SIG-M5 treated with dmso at 0.1 percent for 504 hours (cell line): ENCODE measurements around the gene CCT6A.
"Not testable (repeated sequence)": the region's sequence is repeated elsewhere in the genome, so short reads cannot be mapped to it uniquely, and the experiment has no call there.

Source experiments
- DNase-seq: peaks from one replicate; lab custom pipeline; 2025; ENCODE audit not compliant: unreplicated experiment; lab: John Stamatoyannopoulos, UW

Gene CCT6A

DNA sequence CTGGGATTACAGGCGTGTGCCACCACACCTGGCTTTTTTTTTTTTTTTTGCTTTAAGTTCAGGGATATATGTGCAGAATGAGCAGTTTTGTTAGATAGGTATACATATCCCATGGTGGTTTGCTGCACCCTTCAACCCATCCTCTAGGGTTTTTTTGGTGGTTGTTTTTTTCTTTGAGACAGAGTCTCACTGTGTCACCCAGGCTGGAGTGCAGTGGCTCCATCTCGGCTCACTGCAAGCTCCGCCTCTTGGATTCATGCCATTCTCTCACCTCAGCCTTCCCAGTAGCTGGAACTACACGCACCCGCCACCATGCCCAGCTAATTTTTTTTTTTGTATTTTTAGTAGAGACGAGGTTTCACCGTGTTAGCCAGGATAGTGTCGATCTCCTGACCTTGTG is 2.8 kb upstream of the CCT6A start:
- not testable (repeated sequence) for DNase-seq

DNA sequence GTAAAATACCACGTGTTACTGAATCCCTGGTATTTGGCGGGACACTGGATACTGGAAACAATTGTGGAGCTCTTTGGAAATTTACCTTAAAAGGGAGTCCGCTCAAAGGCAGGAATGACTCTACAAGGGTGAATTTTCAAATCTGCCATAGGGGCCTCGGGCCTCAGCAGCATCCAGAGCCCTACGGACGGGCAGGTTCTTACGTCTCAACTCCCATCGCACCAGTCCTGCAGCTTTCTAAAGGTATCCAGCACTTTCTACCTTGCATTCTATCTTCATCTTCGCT is 569 bp upstream of the CCT6A start:
- DNase-seq = no peak

DNA sequence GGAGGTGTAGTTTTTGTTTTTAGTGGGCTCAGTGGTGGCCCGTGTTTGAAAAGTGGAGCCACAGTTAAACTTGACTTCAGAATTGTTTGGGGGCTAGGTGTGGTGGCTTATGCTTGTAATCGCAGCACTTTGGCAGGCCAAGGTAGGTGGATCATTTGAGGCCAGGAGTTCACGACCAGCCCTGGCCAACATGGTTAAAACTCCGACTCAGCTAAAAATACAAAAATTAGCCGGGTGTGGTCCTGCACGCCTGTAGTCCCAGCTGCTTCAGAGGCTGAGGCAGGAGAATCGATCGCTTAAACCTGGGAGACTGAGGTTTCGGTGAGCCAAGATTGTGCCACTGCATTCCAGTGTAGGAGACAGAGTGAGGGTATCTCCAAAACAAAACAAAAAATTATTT is 1.8 kb downstream of the CCT6A start:
- no peak for DNase-seq

DNA sequence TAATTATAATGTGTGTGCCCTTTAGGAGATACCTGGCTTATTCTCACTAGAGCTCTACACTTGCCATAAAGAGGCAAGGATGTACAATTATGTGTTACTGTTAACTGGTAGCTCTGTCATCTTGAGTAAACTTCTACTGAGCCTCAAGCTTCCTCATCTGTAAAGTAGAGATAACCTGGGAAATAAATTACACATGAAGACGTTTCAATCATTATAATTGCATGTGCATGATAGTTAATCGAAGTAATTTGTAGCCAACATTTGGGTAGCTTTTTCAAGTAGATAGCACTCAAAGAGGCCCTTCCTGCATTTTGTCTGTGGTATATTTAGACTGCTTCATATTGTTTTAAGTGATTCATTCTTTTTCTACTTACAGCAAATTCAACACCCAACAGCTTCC is 2.4 kb downstream of the CCT6A start:
- no peak for DNase-seq

DNA sequence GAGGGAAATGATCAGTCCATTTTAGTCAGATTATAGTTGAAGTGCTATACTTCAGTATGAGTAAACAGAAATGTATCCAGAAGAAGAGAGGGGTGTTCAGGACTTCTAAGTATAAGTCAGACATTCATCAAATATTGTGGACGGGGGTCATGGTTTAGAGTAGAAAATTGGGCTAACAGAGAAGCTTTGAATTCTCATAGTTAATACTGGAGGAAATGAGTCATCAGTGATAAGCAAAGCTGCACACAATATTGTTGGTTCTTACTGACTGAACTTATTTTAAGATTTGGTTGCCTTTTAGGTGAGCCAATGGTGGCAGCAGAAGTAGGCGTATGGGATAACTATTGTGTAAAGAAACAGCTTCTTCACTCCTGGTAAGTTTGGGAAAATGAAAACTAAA is 10.8 kb downstream of the CCT6A start:
- no peak for DNase-seq

DNA sequence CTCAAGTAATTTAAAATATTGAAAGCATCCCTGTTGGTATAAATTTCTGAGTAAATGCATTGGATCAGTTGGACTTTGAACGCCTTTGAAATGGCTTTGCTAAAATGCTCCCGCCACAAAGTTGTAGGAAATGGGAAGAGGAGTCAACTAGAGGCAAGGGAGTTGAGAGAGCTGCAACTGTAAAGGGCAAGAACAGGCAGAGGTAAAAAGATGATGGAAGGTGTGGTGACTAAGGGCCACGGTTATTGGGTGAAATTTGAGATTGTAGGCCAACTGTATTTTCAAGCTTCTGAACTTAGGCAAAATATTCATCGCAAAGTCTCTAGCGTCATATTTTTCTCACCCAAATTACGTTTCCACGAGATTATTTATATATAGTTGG is 11.9 kb downstream of the CCT6A start:
- no peak for DNase-seq

DNA sequence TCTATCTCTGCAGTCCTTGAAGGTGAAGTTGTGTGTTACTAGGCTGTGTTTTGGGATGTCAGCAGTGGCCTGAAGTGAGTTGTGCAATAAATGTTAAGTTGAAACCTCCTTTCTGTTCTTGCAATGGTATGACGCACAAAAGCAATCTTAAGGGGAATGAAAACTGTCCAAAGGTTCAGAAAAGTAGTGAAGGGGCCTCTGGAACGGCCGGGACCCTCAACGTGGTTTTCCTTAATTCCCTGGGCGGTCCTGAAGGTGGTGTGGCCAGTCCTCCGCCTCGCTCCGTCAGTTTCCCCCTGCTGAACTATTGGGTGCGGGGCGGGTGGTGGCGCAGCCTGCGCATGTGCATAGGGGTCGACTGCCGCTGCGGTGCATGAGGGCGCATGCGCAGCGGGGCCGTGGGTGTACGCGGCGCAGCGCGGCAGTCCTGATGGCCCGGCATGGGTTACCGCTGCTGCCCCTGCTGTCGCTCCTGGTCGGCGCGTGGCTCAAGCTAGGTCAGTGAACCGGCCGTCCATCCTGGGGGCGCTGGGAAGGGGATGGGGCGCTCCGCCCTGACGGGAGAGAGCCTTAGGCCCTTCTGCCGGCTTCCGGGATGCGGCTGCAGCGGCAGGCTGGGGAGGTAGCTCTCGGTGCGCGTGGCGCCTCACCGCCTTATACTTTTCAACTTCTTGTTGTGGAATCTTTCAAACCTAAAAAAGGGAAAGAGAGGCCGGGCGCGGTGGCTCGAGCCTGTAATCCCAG is 12.5 kb downstream of the CCT6A start, which contains the start of gene SUMF2:
TSS of gene SUMF2 (plus strand) at position 405 of the 744 bp plus-strand sequence. CDS start at position 431, 26 bp downstream.
- DNase-seq = peak; percentile 91

DNA sequence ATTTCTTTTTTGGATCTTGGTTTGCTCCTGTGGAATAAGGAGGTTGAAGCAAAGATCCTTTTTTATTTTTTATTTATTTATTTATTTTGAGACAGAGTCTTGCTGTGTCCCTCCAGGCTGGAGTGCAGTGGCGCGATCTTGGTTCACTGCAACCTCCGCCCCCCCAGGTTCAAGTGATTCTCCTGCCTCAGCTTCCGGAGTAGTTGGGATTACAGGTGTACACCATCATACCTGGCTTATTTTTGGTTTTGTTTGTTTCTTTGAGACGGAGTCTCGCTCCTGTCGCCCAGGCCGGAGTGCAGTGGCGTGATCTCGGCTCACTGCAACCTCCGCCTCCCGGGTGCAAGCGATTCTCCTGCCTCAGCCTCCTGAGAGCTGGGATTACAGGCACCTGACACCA is 14.8 kb downstream of the CCT6A start:
- DNase-seq = not testable (repeated sequence)

DNA sequence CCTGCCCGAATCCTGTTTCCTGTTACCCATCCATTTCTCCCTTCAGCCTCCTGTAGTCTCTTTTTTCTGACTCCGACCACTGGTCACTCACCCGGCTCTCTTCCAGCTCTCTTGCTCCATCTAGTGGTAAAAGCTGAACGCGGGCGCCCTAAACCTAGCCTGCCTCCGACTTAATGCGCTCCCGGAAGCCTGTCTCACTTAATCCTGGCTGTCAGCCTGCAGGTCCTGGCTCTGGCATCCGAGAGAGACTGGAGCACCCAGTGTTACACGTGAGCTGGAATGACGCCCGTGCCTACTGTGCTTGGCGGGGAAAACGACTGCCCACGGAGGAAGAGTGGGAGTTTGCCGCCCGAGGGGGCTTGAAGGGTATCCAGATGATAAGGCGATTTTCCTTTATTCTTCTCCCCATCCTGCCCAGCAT is 22.8 kb downstream of the CCT6A start:
- DNase-seq = peak; percentile 79

DNA sequence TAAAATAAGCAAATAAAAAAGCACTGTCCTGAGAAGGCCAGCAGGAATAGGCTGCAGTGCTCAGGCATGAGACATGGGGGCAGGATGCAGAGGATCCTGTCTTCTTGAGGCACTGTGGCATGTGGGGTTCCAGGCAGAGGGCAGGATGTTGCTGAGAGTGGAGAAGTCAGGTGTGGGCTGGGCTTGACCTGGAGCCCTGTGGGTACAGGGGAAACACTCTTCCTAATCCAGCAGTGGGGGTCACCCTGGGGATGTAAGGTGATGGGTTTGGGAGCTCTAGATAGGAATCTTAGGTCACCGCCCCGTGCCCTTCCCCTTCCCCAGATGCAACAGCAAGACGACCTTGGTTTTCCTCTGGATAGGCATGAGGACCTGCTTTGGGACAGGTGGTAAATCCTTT is 26.1 kb downstream of the CCT6A start:
- DNase-seq = no peak

DNA sequence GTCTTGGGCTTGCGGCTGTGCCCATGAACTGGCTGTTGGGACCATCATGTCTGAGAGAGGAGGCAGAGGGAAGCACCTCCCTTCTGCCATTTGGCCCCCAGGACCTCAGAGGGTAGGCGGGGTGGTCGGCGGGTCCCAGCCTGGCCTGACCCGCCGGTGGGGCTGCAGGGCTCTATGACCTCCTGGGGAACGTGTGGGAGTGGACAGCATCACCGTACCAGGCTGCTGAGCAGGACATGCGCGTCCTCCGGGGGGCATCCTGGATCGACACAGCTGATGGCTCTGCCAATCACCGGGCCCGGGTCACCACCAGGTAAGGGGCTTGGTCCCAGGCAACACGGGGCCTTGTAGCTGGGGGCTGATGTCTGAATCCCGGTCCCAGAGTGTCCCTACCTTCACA is 26.6 kb downstream of the CCT6A start:
- no peak for DNase-seq

DNA sequence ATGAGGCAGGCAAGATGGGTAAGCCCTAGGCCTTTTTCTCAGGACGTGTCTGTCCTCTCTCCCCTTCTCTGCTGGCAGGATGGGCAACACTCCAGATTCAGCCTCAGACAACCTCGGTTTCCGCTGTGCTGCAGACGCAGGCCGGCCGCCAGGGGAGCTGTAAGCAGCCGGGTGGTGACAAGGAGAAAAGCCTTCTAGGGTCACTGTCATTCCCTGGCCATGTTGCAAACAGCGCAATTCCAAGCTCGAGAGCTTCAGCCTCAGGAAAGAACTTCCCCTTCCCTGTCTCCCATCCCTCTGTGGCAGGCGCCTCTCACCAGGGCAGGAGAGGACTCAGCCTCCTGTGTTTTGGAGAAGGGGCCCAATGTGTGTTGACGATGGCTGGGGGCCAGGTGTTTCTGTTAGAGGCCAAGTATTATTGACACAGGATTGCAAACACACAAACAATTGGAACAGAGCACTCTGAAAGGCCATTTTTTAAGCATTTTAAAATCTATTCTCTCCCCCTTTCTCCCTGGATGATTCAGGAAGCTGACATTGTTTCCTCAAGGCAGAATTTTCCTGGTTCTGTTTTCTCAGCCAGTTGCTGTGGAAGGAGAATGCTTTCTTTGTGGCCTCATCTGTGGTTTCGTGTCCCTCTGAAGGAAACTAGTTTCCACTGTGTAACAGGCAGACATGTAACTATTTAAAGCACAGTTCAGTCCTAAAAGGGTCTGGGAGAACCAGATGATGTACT is 28.1 kb downstream of the CCT6A start:
- DNase-seq = no peak

DNA sequence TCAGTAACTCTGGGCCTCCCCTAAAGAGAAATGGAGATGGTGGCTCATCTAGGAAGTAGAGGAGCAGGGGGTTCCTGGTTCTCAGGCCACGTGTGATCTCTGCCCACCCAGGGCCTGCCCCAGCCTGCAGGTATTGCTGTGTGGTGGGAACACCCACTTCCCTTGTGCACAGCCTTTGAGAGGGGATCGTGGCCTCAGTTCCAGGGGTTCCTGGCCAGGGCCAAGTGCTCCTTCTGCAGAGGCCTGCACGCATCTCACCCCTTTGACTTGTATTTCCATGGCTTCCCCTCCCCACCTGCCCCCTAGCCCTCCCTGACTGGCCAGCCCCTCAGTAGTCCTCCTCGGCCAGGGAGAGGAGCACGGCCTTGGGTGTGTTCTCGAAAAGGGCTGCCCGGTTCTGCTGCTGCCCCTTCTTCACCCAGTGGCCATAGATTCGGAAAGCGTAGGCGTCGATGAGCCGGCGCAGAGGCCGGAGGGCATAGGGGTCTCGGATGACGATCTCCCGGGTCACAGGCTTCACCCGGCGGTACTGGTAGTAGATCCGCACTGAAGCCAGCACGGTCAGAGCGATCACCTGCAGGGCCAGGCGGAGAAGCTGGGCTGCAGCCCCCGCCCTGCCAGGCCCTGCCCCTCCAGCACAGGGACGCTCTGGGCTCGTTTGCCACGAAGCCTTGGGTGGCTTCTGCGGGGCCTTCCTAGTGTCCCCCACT is 29.3 kb downstream of the CCT6A start:
- DNase-seq = not testable (repeated sequence)

DNA sequence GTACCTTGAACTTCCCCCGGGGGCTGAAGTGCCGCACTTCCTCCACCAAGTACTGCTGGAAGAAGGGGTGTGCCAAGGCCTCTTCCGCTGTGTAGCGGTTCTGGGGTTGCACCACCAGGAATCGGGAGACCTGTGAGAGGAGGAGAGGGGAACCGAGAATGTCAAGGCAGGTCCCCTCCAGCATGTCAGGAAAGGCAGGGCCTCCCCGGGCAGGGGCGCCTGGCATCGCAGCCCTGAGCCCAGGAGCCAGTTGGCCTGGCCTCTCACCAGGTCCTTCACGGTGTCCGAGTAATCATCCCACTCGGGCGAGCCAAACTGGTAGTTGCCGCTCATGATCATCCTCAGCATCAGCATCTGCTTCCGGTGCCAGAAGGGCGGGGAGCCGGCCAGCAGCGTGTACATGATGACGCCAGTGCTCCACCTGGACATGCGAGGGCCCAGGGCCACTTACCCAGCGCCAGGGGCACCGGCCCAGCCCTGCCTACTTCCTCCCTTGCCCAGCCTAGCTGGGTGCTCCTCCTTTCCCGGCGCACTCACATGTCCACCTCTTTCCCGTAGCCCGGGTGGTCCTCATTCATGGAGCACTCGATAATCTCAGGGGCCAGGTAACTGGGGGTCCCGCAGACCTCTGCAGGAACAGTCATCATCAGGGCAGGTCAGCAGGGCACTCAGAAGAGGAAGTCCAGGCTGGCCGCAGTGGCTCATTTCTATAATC is 30.2 kb downstream of the CCT6A start:
- no peak for DNase-seq

DNA sequence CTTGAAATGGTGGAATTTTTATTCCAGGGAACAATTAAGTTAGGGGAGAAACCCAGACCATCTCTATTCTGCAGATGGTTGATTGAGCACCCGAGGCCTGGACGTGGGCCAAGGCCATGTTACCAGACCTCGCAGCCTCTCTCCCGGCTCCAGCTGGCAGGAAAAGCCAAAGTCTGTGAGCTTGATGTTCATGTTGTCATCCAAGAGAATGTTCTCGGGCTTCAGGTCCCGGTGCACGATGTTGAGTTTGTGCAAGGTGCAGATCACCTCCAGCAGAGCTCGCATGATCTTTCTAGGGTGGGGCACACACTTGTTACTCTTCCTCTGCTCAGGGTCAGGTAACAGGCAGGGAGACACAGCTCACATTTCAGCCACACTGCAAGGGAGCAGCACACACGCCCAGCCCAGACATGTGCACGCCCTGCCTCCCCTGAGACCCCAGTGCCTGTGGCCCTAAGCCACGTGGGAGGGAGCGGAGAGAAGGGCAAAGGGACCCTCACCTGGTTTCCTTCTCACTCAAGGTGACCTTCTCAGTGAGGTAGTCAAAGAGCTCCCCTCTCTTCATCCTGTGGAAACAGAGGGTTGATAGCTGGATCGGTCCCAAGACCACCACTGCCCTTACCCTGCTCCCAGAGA is 31.7 kb downstream of the CCT6A start:
- DNase-seq = no peak

DNA sequence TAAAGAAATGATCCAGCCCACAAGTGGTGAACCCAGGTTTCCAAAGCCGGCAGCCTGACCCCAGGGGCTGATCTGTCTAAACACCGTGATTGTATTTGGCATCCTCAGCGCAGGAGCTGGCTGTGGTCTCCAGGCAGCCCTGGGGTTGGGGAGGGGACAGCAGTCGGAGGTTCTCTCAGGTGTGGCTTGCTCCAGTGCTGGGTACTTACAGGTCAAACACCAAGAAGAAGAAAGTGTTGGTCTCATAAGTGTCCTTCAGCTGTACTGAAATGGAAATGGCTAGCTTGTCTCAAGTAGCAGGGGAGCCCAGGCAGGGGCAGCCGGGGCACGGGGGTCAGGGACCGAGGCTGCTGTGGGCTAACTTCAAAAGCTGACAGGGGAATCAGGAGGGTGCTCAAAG is 35.2 kb downstream of the CCT6A start:
- no peak for DNase-seq

DNA sequence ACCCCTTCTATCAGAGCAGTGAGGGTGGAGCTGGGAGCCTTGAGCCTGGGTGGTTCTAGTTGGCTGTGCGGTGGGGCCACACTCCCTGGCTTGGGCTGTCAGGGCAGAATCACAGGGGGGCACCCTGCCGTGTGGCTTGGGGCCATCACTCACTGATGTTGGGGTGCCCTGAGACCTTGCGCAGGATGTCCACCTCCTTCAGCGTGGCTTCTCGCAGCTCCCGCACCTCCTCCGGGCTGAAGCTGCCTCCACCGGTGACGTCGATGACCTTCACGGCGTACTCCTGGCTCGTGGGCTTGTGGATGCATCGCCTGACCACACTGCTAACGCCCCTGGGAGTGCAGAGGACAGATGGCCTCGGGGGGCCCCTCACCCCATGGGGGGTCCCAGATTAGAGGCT is 35.9 kb downstream of the CCT6A start:
- no peak for DNase-seq

DNA sequence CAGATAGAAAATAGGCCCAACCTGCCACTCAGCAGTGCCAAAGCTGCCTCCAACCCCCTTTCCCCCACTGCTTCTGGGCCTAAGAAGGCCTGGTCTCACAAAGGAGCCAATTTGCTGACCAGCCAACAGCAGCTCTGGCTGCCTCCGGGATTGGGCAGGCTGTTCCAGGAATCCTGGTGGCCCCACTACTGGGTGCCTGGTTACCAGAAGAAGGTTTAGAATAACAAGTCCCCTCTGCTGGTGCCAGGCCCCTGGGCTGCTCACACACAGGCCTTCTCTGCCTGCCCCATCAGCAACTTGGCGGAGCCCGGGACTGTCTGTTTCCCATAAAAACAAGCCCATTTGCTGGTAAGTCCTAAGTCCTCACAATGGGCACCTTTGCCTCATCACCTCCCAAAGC is 40.0 kb downstream of the CCT6A start:
- DNase-seq = no peak

DNA sequence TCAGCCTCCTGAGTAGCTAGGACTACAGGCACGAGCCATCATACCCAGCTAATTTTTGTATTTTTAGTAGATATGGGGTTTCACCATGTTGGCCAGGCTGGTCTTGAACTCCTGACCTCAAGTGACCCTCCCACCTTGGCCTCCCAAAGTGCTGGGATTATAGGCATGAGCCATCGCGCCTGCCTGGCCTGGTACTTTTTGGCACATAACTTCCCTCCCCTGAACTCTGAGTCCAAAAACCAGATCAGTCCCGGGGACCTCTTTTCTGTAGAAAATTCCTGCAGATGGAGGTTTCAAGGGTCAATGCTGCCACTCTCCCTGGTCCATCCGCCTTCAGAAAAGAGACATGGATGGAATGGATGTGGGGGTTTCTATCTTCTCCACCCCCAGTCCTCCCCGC is 40.8 kb downstream of the CCT6A start:
- DNase-seq = not testable (repeated sequence)

DNA sequence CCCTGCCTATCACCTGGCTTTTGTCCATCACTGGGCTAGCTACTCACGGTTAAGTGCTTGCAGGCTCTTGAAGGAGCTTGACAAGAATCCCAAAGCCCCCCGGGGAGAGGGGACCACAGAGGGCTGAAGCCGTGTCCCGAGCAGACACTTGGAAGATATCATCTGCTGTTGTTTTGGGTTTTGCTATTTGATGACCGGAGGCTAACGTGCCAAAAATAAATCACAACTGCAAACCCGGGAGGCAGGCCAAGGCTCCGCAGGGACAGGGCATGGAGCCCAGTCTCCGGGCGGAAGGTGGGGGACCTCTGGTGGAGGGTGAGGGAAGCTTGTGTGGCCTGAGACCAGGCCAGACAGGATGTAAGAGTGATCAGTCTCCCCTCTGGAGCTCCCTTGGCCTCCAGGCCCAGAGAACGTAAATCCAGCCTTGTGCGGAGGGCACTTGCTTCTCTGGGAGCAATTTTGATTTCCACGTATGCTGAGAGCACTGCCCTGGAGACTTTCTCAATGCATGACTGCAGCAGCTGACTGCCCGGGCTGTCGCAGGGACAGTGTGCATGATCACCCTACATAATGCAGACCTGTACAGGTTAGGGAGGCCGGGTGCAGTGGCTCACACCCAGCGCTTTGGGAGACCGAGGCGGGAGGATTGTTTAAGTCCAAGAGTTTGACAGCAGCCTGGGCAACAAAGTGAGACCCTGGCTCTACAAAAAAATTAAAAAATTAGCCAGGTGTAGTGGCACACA is 41.4 kb downstream of the CCT6A start, which contains the start of gene PHKG1:
TSS of gene PHKG1 (minus strand) at position 164 of the 743 bp plus-strand sequence. CDS start 4,011 bp downstream, outside the sequence.
- no peak for DNase-seq
